H9 (cell line): ENCODE measurements around the gene CCDC102A. TPM values are rescaled to one million over a fixed set of nuclear protein-coding genes. Genes with fewer than 3 reads are reported as not detected.

Experiments
- DNase-seq: peaks from one replicate; pipeline ENCODE4 v3.0.0-alpha.2; 2017
- H2AFZ ChIP-seq: one replicate; pipeline ENCODE4 v1.6.1; 2013; ENCODE audit warnings: mild to moderate bottlenecking, low read length, control low read depth, moderate library complexity
- H2AK5ac ChIP-seq: 2 replicates; pipeline ENCODE4 v1.6.1; 2013; ENCODE audit warnings: low read length, control low read depth, mixed read lengths; ENCODE audit not compliant: insufficient read length
- H2BK120ac ChIP-seq: one replicate; pipeline ENCODE4 v1.6.1; 2013; ENCODE audit warnings: low read depth, mild to moderate bottlenecking, low read length, control low read depth, inconsistent platforms; ENCODE audit not compliant: poor library complexity, severe bottlenecking
- H2BK12ac ChIP-seq: 2 replicates; pipeline ENCODE4 v1.6.1; 2013; ENCODE audit warnings: low read length, control low read depth, mixed read lengths, low read depth; ENCODE audit not compliant: insufficient read length
- H2BK15ac ChIP-seq: 2 replicates; pipeline ENCODE4 v1.6.1; 2013; ENCODE audit warnings: low read depth, low read length, control low read depth
- H2BK20ac ChIP-seq: one replicate; pipeline ENCODE4 v1.6.1; 2013; ENCODE audit warnings: low read depth, mild to moderate bottlenecking, low read length, control low read depth, inconsistent platforms; ENCODE audit not compliant: poor library complexity, severe bottlenecking
- H2BK5ac ChIP-seq: 2 replicates; pipeline ENCODE4 v1.6.1; 2013; ENCODE audit warnings: low read length, control low read depth, mixed read lengths; ENCODE audit not compliant: insufficient read length
- H3K14ac ChIP-seq: 2 replicates; pipeline ENCODE4 v1.6.1; 2013; ENCODE audit warnings: low read length, control low read depth; ENCODE audit not compliant: insufficient read depth
- H3K18ac ChIP-seq: 2 replicates; pipeline ENCODE4 v1.6.1; 2013; ENCODE audit warnings: low read depth, mild to moderate bottlenecking, mixed read lengths, low read length, control low read depth; ENCODE audit not compliant: insufficient read length
- H3K23ac ChIP-seq: 2 replicates; pipeline ENCODE4 v1.6.1; 2013; ENCODE audit warnings: low read length, control low read depth, mixed read lengths, low read depth; ENCODE audit not compliant: insufficient read length
- H3K23me2 ChIP-seq: 2 replicates; pipeline ENCODE4 v1.6.1; 2013; ENCODE audit warnings: low read depth, mild to moderate bottlenecking, mixed read lengths, low read length, control low read depth; ENCODE audit not compliant: insufficient read length, poor library complexity, severe bottlenecking
- H3K27ac ChIP-seq: 2 replicates; pipeline ENCODE4 v1.5.1; 2013; ENCODE audit warnings: low read length, control low read depth, mixed read lengths, low read depth; ENCODE audit not compliant: insufficient read length
- H3K27me3 ChIP-seq: 2 replicates; pipeline ENCODE4 v1.6.1; 2013; ENCODE audit warnings: low read length, control low read depth, inconsistent platforms; ENCODE audit not compliant: insufficient read depth
- H3K4ac ChIP-seq: 2 replicates; pipeline ENCODE4 v1.6.1; 2013; ENCODE audit warnings: low read depth, mild to moderate bottlenecking, control low read depth, inconsistent platforms, low read length, moderate library complexity
- H3K4me1 ChIP-seq: 2 replicates; pipeline ENCODE4 v1.6.1; 2013; ENCODE audit warnings: low read length, control low read depth, inconsistent platforms; ENCODE audit not compliant: insufficient read depth
- H3K4me2 ChIP-seq: 2 replicates; pipeline ENCODE4 v1.6.1; 2013; ENCODE audit warnings: low read length, control low read depth, mixed read lengths; ENCODE audit not compliant: insufficient read length, insufficient read depth
- H3K56ac ChIP-seq: 2 replicates; pipeline ENCODE4 v1.6.1; 2013; ENCODE audit warnings: low read depth, mild to moderate bottlenecking, mixed read lengths, low read length, control low read depth; ENCODE audit not compliant: insufficient read length
- H3K79me1 ChIP-seq: 2 replicates; pipeline ENCODE4 v1.6.1; 2013; ENCODE audit warnings: low read depth, mild to moderate bottlenecking, moderate library complexity, low read length, control low read depth, inconsistent platforms; ENCODE audit not compliant: insufficient read depth, poor library complexity, severe bottlenecking
- H3K79me2 ChIP-seq: 2 replicates; pipeline ENCODE4 v1.6.1; 2013; ENCODE audit warnings: low read length, control low read depth, inconsistent platforms; ENCODE audit not compliant: insufficient read depth
- H3K9ac ChIP-seq: 2 replicates; pipeline ENCODE4 v1.6.1; 2013; ENCODE audit warnings: low read length, control low read depth, mixed read lengths; ENCODE audit not compliant: insufficient read length; ENCODE audit errors: extremely low read depth
- H3K9me3 ChIP-seq: one replicate; pipeline ENCODE4 v1.6.1; 2013; ENCODE audit warnings: low read depth, low read length, inconsistent platforms; ENCODE audit not compliant: control insufficient read depth
- H3T11ph ChIP-seq: one replicate; pipeline ENCODE4 v1.6.1; 2013; ENCODE audit warnings: mild to moderate bottlenecking, low read length, control low read depth, inconsistent platforms
- H4K20me1 ChIP-seq: one replicate; pipeline ENCODE4 v1.6.1; 2013; ENCODE audit not compliant: control insufficient read depth, insufficient read length, insufficient read depth
- H4K5ac ChIP-seq: 2 replicates; pipeline ENCODE4 v1.6.1; 2013; ENCODE audit warnings: low read depth, mild to moderate bottlenecking, mixed read lengths, low read length, control low read depth; ENCODE audit not compliant: insufficient read length
- H4K8ac ChIP-seq: replicated peaks from 2 replicates; pipeline ENCODE4 v1.6.1; 2013; ENCODE audit warnings: low read length, control low read depth, mixed read lengths, low read depth; ENCODE audit not compliant: insufficient read length
- H4K91ac ChIP-seq: 2 replicates; pipeline ENCODE4 v1.6.1; 2013; ENCODE audit warnings: low read depth, mild to moderate bottlenecking, moderate library complexity, mixed read lengths, low read length, control low read depth; ENCODE audit not compliant: insufficient read length
- H3K27ac Mint-ChIP-seq, 3 experiments: 2 replicates in 2 of 3; 3 replicates in 1 of 3; pipeline ENCODE4 v1.8.0; 2020 to 2021; ENCODE audit warnings: mixed read lengths in 3 of 3, mild to moderate bottlenecking in 1 of 3, moderate library complexity in 1 of 3
- H3K27me3 Mint-ChIP-seq: 2 replicates; pipeline ENCODE4 v1.8.0; 2021; ENCODE audit warnings: low read depth, mild to moderate bottlenecking, moderate library complexity, mixed read lengths
- H3K36me3 Mint-ChIP-seq, 3 experiments: 2 replicates in 2 of 3; 3 replicates in 1 of 3; pipeline ENCODE4 v1.8.0; 2020 to 2021; ENCODE audit warnings: low read depth in 3 of 3, mixed read lengths in 3 of 3; ENCODE audit not compliant: insufficient read depth in 1 of 3
- H3K4me1 Mint-ChIP-seq, 2 experiments: 2 replicates each; pipeline ENCODE4 v1.8.0; 2020; ENCODE audit warnings: mixed read lengths in 2 of 2
- H3K4me3 Mint-ChIP-seq, 2 experiments: 2 replicates in 1 of 2; 3 replicates in 1 of 2; pipeline ENCODE4 v1.8.0; 2020 to 2021; ENCODE audit warnings: mild to moderate bottlenecking in 2 of 2, mixed read lengths in 2 of 2, moderate library complexity in 1 of 2
- H3K9me3 Mint-ChIP-seq, 2 experiments: 2 replicates in 1 of 2; 3 replicates in 1 of 2; pipeline ENCODE4 v1.8.0; 2020; ENCODE audit warnings: mild to moderate bottlenecking in 2 of 2, mixed read lengths in 2 of 2, moderate library complexity in 1 of 2
- WGBS: extraction: QIAGEN DNeasy Blood & Tissue Kit; methylation state at CpG from one replicate; pipeline ENCODE4 v1.1.7; 2013; ENCODE audit warnings: missing lambda C conversion rate, low lambda C conversion rate, mixed read lengths; ENCODE audit not compliant: insufficient read length; ENCODE audit errors: extremely low coverage; 5-methylcytosine and 5-hydroxymethylcytosine counted together
- total RNA-seq: library from RNA; stranded (reverse); gene quantifications from 2 replicates; pipeline ENCODE4 v1.2.1, GENCODE V29; 2021
- TF ChIP-seq, protein P1 (sequence below): fragments of 200-600 bp; sonication (generic); conservative IDR thresholded peaks from 3 replicates; pipeline ENCODE4 v1.8.0; 2021; ENCODE audit warnings: antibody characterized with exemption, mild to moderate bottlenecking

Gene CCDC102A
- total RNA-seq, 1 experiment from 2014 or later: 8.2 TPM

DNA sequence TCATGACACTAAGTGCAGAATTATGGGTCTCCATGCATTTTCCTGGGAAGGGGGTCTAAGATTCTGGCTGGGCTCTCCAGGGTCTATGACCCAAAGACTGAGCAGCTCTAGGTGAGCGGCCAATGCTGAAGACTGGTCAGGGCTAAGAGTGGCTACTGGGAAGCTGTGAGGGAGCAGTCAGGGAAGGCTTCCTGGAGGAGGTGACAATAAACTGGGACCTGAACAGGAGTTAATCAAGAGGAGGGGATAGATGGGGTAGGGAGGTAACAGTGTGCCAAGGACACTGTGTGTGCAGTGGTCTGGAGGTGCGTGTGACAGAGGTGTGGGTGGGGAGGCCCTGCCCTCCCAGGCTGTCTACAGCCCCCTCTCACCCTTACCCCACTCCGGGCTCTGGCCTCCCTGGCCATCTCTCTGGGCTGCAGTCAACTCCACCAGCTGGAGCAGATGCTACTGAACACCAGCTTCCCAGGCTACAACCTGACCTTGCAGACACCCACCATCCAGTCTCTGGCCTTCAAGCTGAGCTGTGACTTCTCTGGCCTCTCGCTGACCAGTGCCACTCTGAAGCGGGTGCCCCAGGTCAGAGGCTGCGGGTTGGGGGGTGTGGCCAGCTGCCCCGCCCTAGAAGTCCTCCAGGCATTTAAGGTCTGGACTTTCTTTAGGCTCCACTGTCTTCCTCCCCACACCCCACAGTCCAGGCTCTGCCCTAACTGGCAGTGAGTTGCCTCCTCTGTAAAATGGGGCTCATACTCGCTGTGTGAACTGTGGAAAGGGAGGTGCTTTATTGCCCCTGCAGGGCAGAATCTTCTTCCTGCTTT, 26.5 kb upstream of the CCDC102A start:
- no peak for DNase-seq
- H4K5ac ChIP-seq: no peak overlapping the region

More for the DNA sequence above, 26.5 kb upstream of the CCDC102A start:
- H3K4me1 ChIP-seq: no peaks in the 10 kb centered on the region
- Mint-ChIP-seq H3K4me3 (no peak overlapping the region), H3K36me3 (peaks cover 4 to 15% (median 8%) of the 10 kb centered on the region in 3 experiments; a peak in 6 of 7 replicates), H3K27me3 (peaks cover 25% of the 10 kb centered on the region), H3K9me3 (peaks cover 3 to 13% of the 10 kb centered on the region in 2 experiments; a peak in 4 of 5 replicates), H3K27ac (no peak overlapping the region), H3K4me1 (peaks cover 0 to 4% of the 10 kb centered on the region in 2 experiments; a peak in 1 of 4 replicates)
- no peaks in the 10 kb centered on the region for H3K23me2 ChIP-seq
- H3K4ac ChIP-seq: no peak overlapping the region
- no peaks in the 10 kb centered on the region for H3K9me3 ChIP-seq
- H3K27me3 ChIP-seq: no peaks in the 10 kb centered on the region
- H2BK12ac ChIP-seq: no peak overlapping the region
- no peak overlapping the region for H2BK120ac ChIP-seq
- H2BK5ac ChIP-seq: no peak overlapping the region
- no peak overlapping the region for H3K9ac ChIP-seq
- H2BK20ac ChIP-seq: no peak overlapping the region
- no peak overlapping the region for H2AFZ ChIP-seq
- no peak overlapping the region for H2AK5ac ChIP-seq
- H3K18ac ChIP-seq: no peak overlapping the region
- WGBS: no CpG with 5 or more reads among the region's 8 CpGs
- H3K27ac ChIP-seq: no peak overlapping the region
- TF ChIP-seq, protein P1, sequence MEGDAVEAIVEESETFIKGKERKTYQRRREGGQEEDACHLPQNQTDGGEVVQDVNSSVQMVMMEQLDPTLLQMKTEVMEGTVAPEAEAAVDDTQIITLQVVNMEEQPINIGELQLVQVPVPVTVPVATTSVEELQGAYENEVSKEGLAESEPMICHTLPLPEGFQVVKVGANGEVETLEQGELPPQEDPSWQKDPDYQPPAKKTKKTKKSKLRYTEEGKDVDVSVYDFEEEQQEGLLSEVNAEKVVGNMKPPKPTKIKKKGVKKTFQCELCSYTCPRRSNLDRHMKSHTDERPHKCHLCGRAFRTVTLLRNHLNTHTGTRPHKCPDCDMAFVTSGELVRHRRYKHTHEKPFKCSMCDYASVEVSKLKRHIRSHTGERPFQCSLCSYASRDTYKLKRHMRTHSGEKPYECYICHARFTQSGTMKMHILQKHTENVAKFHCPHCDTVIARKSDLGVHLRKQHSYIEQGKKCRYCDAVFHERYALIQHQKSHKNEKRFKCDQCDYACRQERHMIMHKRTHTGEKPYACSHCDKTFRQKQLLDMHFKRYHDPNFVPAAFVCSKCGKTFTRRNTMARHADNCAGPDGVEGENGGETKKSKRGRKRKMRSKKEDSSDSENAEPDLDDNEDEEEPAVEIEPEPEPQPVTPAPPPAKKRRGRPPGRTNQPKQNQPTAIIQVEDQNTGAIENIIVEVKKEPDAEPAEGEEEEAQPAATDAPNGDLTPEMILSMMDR: no peak
- no peak overlapping the region for H3K4me2 ChIP-seq
- no peak overlapping the region for H2BK15ac ChIP-seq
- H4K8ac ChIP-seq: no peak overlapping the region
- H4K20me1 ChIP-seq: no peaks in the 10 kb centered on the region
- no peak overlapping the region for H4K91ac ChIP-seq
- no peak overlapping the region for H3K14ac ChIP-seq
- H3K79me1 ChIP-seq: no peaks in the 10 kb centered on the region
- no peak overlapping the region for H3K23ac ChIP-seq
- no peak overlapping the region for H3K56ac ChIP-seq
- H3T11ph ChIP-seq: no peak overlapping the region
- H3K79me2 ChIP-seq: no peaks in the 10 kb centered on the region
